GM23338 (cell line): ENCODE data around the gene CXCL16. TPM values are rescaled to one million over a fixed set of nuclear protein-coding genes. Genes with fewer than 3 reads are reported as not detected.
A peak's percentile ranks its signal among the peaks of the same experiment; 100 is the strongest.
"Not testable (repeated sequence)": the region's sequence is repeated elsewhere in the genome, so short reads cannot be mapped to it uniquely, and the experiment has no call there.

Experiments
- ATAC-seq: fragments of 200-7000 bp; cut with Tn5 transposase; 3 replicates; pipeline ENCODE4 v1.9.1; 2020
- DNase-seq: peaks from one replicate; pipeline ENCODE4 v3.0.0-alpha.2; 2015; ENCODE audit warnings: low spot score
- H2AFZ ChIP-seq: fragments of 200-600 bp; sonication (generic); 2 replicates; pipeline ENCODE4 v1.8.0; 2016; ENCODE audit warnings: antibody characterized with exemption, mild to moderate bottlenecking, moderate library complexity
- H3F3A ChIP-seq: fragments of 200-600 bp; sonication (generic); replicated peaks from 2 replicates; pipeline ENCODE4 v1.8.0; 2017; ENCODE audit warnings: antibody characterized with exemption, mixed run types, low read depth
- H3K27ac ChIP-seq: fragments of 200-600 bp; sonication (generic); 2 replicates; pipeline ENCODE4 v1.6.1; 2016; ENCODE audit warnings: low read depth
- H3K27me3 ChIP-seq: fragments of 200-600 bp; sonication (generic); 2 replicates; pipeline ENCODE4 v1.8.0; 2016; ENCODE audit warnings: mild to moderate bottlenecking, mixed run types, moderate library complexity; ENCODE audit not compliant: insufficient read depth
- H3K36me3 ChIP-seq: fragments of 200-600 bp; sonication (generic); 2 replicates; pipeline ENCODE4 v1.8.0; 2016; ENCODE audit warnings: mild to moderate bottlenecking; ENCODE audit not compliant: insufficient read depth
- H3K4me1 ChIP-seq: fragments of 200-600 bp; sonication (generic); 2 replicates; pipeline ENCODE4 v1.8.0; 2016; ENCODE audit warnings: mild to moderate bottlenecking, moderate library complexity; ENCODE audit not compliant: insufficient read depth
- H3K4me2 ChIP-seq: fragments of 200-600 bp; sonication (generic); 2 replicates; pipeline ENCODE4 v1.7.1; 2017; ENCODE audit warnings: mixed run types
- H3K4me3 ChIP-seq: fragments of 200-600 bp; sonication (generic); 2 replicates; pipeline ENCODE4 v1.6.1; 2016; ENCODE audit warnings: mixed run types
- H3K79me2 ChIP-seq: fragments of 200-600 bp; sonication (generic); replicated peaks from 2 replicates; pipeline ENCODE4 v1.8.0; 2017; ENCODE audit warnings: mild to moderate bottlenecking; ENCODE audit not compliant: insufficient read depth
- H3K9me2 ChIP-seq: fragments of 200-600 bp; sonication (generic); 2 replicates; pipeline ENCODE4 v1.8.0; 2017; ENCODE audit not compliant: insufficient read depth
- H4K20me1 ChIP-seq: fragments of 200-600 bp; sonication (generic); replicated peaks from 2 replicates; pipeline ENCODE4 v1.8.0; 2017; ENCODE audit warnings: mild to moderate bottlenecking; ENCODE audit not compliant: insufficient read depth
- H3K27ac Mint-ChIP-seq: 2 replicates; pipeline ENCODE4 v1.8.0; 2020; ENCODE audit warnings: inconsistent platforms, mild to moderate bottlenecking, moderate library complexity, mixed read lengths
- H3K27me3 Mint-ChIP-seq: 3 replicates; pipeline ENCODE4 v1.8.0; 2022; ENCODE audit warnings: low read depth, mild to moderate bottlenecking, moderate library complexity, mixed read lengths, inconsistent platforms; ENCODE audit not compliant: insufficient read depth, poor library complexity
- H3K36me3 Mint-ChIP-seq: 3 replicates; pipeline ENCODE4 v1.8.0; 2021; ENCODE audit warnings: low read depth, mild to moderate bottlenecking, inconsistent platforms, moderate library complexity, mixed read lengths
- H3K4me1 Mint-ChIP-seq: 3 replicates; pipeline ENCODE4 v1.8.0; 2020; ENCODE audit warnings: mild to moderate bottlenecking, inconsistent platforms, mixed read lengths
- H3K4me3 Mint-ChIP-seq: 3 replicates; pipeline ENCODE4 v1.8.0; 2021; ENCODE audit warnings: moderate library complexity, mild to moderate bottlenecking, inconsistent platforms, mixed read lengths
- H3K9me3 Mint-ChIP-seq: 3 replicates; pipeline ENCODE4 v1.8.0; 2020; ENCODE audit warnings: moderate library complexity, mild to moderate bottlenecking, inconsistent platforms, mixed read lengths
- CREB1 ChIP-seq: fragments of 250-450 bp; sonication (Bioruptor Pico); IDR thresholded peaks from 2 replicates; pipeline ENCODE4 v1.5.0; 2020; ENCODE audit warnings: low read depth, mild to moderate bottlenecking, moderate library complexity
- CTCF ChIP-seq, 2 experiments: fragments of 200-600 bp in 1 of 2; sonication (generic) in 1 of 2; conservative IDR thresholded peaks; 2 replicates each; pipeline versions ENCODE4 v1.5.1 to v1.6.1; 2016 to 2017; ENCODE audit warnings: antibody characterized with exemption in 2 of 2, low read depth in 2 of 2, mild to moderate bottlenecking in 2 of 2, moderate library complexity in 1 of 2
- ETS1 ChIP-seq: IDR thresholded peaks from 2 replicates; pipeline ENCODE4 v1.6.1; 2016; ENCODE audit warnings: antibody characterized with exemption
- EZH2phosphoT487 ChIP-seq: fragments of 200-600 bp; sonication (generic); IDR thresholded peaks from one replicate; pipeline ENCODE4 v1.8.1; 2018; ENCODE audit warnings: antibody characterized with exemption; ENCODE audit not compliant: unreplicated experiment
- JUNB ChIP-seq: IDR thresholded peaks from one replicate; pipeline ENCODE4 v1.6.1; 2016; ENCODE audit warnings: antibody characterized with exemption; ENCODE audit not compliant: unreplicated experiment
- POLR2AphosphoS5 ChIP-seq: IDR thresholded peaks from 2 replicates; pipeline ENCODE4 v1.6.1; 2016; ENCODE audit warnings: antibody characterized with exemption, low read depth
- ZNF114 ChIP-seq: fragments of 250-450 bp; sonication (Bioruptor Pico); IDR thresholded peaks from 2 replicates; pipeline ENCODE4 v1.5.0; 2020; ENCODE audit warnings: mild to moderate bottlenecking, moderate library complexity
- ZNF331 ChIP-seq: fragments of 250-450 bp; sonication (Bioruptor Pico); IDR thresholded peaks from 2 replicates; pipeline ENCODE4 v1.5.0; 2020; ENCODE audit warnings: low read depth, mild to moderate bottlenecking, moderate library complexity
- ZNF462 ChIP-seq: fragments of 250-450 bp; sonication (Bioruptor Pico); IDR thresholded peaks from 2 replicates; pipeline ENCODE4 v1.5.0; 2020; ENCODE audit warnings: mild to moderate bottlenecking, moderate library complexity
- polyA plus RNA-seq: library from polyadenylated mRNA; unstranded; fragments of >200 nt; fragmentation: Nextera tagmentation; extraction: Ambion mirVana; gene quantifications from 2 replicates; pipeline ENCODE4 v1.2.1, GENCODE V29; 2016
- total RNA-seq: library from RNA; depleted of rRNA; stranded (reverse); fragments of >200 nt; shearing (Covaris generic); gene quantifications from 2 replicates; pipeline ENCODE4 v1.2.3, GENCODE V29; 2014

CXCL16 gene
- total and polyA plus RNA-seq, 2 experiments from 2014 or later, result 4.0 to 4.1 TPM

DNA sequence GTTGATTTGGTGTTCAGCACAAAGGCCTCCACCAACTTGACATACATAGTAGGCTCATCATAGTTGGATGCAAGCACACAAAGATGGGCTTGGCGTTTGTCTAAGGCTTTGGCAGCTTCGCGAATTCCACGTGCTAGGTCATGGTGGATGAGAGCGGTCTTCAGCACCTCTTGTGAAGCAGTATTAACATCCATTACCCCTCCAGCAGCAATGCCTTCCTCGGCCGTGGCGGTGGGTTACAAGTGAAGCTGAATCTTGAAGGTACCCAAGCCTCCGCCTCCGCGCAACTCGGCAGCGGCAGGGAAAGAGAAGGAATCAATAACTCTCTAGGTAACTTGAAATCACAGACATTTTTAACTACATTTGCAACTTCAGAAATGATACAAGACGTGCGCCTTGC lies 34.7 kb downstream of the CXCL16 start (continued):
- TF ChIP-seq ZNF331 (CRISPR knock-in tag) (no peak), CREB1 (no peak), POLR2AphosphoS5 (no peak), CTCF (conservative IDR thresholded peaks at IDR 0.05; ENCODE audit: low read depth in 2 of 2) (no peak)

DNA sequence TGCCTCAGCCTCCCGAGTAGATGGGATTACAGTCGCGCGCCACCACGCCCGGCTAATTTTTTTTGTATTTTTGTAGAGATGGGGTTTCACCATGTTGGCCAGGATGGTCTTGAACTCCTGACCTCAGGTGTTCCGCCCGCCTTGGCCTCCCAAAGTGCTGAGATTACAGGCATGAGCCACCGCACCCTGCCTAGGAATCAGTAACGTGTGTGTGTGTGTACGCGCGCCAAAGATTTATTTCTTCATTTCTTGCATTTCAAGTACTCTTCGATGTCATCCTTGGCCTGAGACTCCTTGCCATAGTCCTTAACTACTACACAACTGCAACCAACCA lies 35.2 kb downstream of the CXCL16 start:
- Histone ChIP-seq H3K4me3 (peak overlapping the region; percentile 99), H2AFZ (0 out of 2 replicates have a peak overlapping the region, but pooled peaks have one; percentile 15), H3F3A (peaks cover 17% of the 10 kb centered on the region; the same call in 1 of the 2 replicates), H3K4me2 (peak overlapping the region; percentile 100), H3K27ac (0 out of 2 replicates have a peak overlapping the region, but pooled peaks have one; percentile 73), H4K20me1 (peaks cover 36% of the 10 kb centered on the region), H3K4me1 (peaks cover 28% of the 10 kb centered on the region), H3K79me2 (peaks cover 44% of the 10 kb centered on the region)
- not testable (repeated sequence) for H3K9me2 ChIP-seq, H3K27me3 ChIP-seq, H3K36me3 Mint-ChIP-seq, H3K9me3 Mint-ChIP-seq, DNase-seq, H3K36me3 ChIP-seq, ATAC-seq
- Mint-ChIP-seq H3K27ac (peak overlapping the region; percentile 98), H3K4me3 (peak overlapping the region; percentile 96), H3K4me1 (peaks cover 40% of the 10 kb centered on the region), H3K27me3 (peaks cover 15% of the 10 kb centered on the region)

GRCh38 chr17:4703330-4703691 lies 36.4 kb downstream of the CXCL16 start:
- H4K20me1 ChIP-seq, result peaks cover 39% of the 10 kb centered on the region
- H3K9me2 ChIP-seq, result no peaks in the 10 kb centered on the region
- peak overlapping the region; percentile 87 for H3K27ac Mint-ChIP-seq
- peak overlapping the region; percentile 76 for H3K27ac ChIP-seq
- H3K4me3 Mint-ChIP-seq, result peak overlapping the region; percentile 96
- ATAC-seq (no peak), DNase-seq (no peak)
- peaks cover 4% of the 10 kb centered on the region; the same call in 1 of the 2 replicates for H3K36me3 ChIP-seq
- H3F3A ChIP-seq, result peaks cover 16% of the 10 kb centered on the region; the same call in 1 of the 2 replicates
- H3K27me3 Mint-ChIP-seq, result peaks cover 11% of the 10 kb centered on the region
- peak overlapping the region; percentile 99 for H3K4me3 ChIP-seq
- H3K4me1 ChIP-seq, result peaks cover 28% of the 10 kb centered on the region
- H3K4me2 ChIP-seq, result peak overlapping the region; percentile 100
- H3K79me2 ChIP-seq, result peaks cover 56% of the 10 kb centered on the region
- H3K36me3 Mint-ChIP-seq, result peaks cover 2% of the 10 kb centered on the region; the same call in 2 of the 3 replicates
- peak overlapping the region; percentile 53; the same call in 1 of the 2 replicates for H2AFZ ChIP-seq
- peaks cover 39% of the 10 kb centered on the region for H3K4me1 Mint-ChIP-seq
- H3K27me3 ChIP-seq, result no peaks in the 10 kb centered on the region
- H3K9me3 Mint-ChIP-seq, result peaks cover 2% of the 10 kb centered on the region; the same call in 2 of the 3 replicates
- no peak for TF ChIP-seq POLR2AphosphoS5
- TF ChIP-seq ZNF114, result no peak
- TF ChIP-seq CREB1, result no peak
- no peak for TF ChIP-seq ZNF462 (CRISPR knock-in tag)
- no peak for TF ChIP-seq EZH2phosphoT487
- TF ChIP-seq ETS1, result no peak
- TF ChIP-seq JUNB, result no peak
- TF ChIP-seq ZNF331 (CRISPR knock-in tag), result no peak
